HT-29 (cell line): ENCODE measurements around the gene CES3. TPM values are rescaled to one million over a fixed set of nuclear protein-coding genes. Genes with fewer than 3 reads are reported as not detected.

Experiments
- DNase-seq: peaks from one replicate; pipeline ENCODE4 v3.0.0-alpha.2; 2015; ENCODE audit warnings: low spot score
- total RNA-seq: library from RNA; depleted of rRNA; stranded (reverse); fragments of >200 nt; shearing (Covaris generic); gene quantifications from 2 replicates; pipeline ENCODE4 v1.2.3, GENCODE V29; 2014

The CES3 gene
- total RNA-seq, 1 experiment from 2014 or later = 1.3 TPM

- DNase-seq = no peak
Measured at GRCh38 chr16:67000384-67001351, 39.6 kb downstream of the CES3 start.

- DNase-seq = no peak
Measured at GRCh38 chr16:67001726-67002125, 40.7 kb downstream of the CES3 start.

GRCh38 chr16:67006930-67007658 lies 46.0 kb downstream of the CES3 start:
- no peak for DNase-seq

- DNase-seq = no peak
Measured at GRCh38 chr16:67009158-67009557, 48.1 kb downstream of the CES3 start.

GRCh38 chr16:67011274-67011673 lies 50.2 kb downstream of the CES3 start:
- DNase-seq = no peak

- DNase-seq = no peak
Measured at GRCh38 chr16:67013233-67013822, 52.3 kb downstream of the CES3 start.

- peak; percentile 16 for DNase-seq
Measured at GRCh38 chr16:67013823-67014633, 53.0 kb downstream of the CES3 start.

- DNase-seq = no peak
Measured at GRCh38 chr16:67014634-67015312, 53.7 kb downstream of the CES3 start.

GRCh38 chr16:67015313-67015731 lies 54.3 kb downstream of the CES3 start:
- DNase-seq = peak; percentile 44

GRCh38 chr16:67016143-67016542 lies 55.1 kb downstream of the CES3 start:
- DNase-seq = no peak

GRCh38 chr16:67016681-67017420 lies 55.8 kb downstream of the CES3 start:
- no peak for DNase-seq

GRCh38 chr16:67017421-67017750 lies 56.3 kb downstream of the CES3 start:
- no peak for DNase-seq

- DNase-seq = peak; percentile 95
Measured at GRCh38 chr16:67017810-67018488, 56.9 kb downstream of the CES3 start.

- DNase-seq = no peak
Measured at GRCh38 chr16:67019171-67019570, 58.1 kb downstream of the CES3 start.

- DNase-seq = no peak
Measured at GRCh38 chr16:67021321-67021720, 60.3 kb downstream of the CES3 start.

GRCh38 chr16:67022531-67023214 lies 61.6 kb downstream of the CES3 start:
- no peak for DNase-seq

- no peak for DNase-seq
Measured at GRCh38 chr16:67023689-67024088, 62.6 kb downstream of the CES3 start.
